HG02678 (cell line): ENCODE results near the gene PTPN14.
"Not testable (repeated sequence)": the region's sequence is repeated elsewhere in the genome, so short reads cannot be mapped to it uniquely, and the experiment has no call there.

Experiments used
- ATAC-seq: cut with Tn5 transposase; IDR thresholded peaks from one replicate; pipeline ENCODE4 v1.9.1; 2021; ENCODE audit warnings: mild to moderate bottlenecking, moderate library complexity; ENCODE audit not compliant: unreplicated experiment

Gene PTPN14

GRCh38 chr1:214413315-214413714 is 138.1 kb downstream of the PTPN14 start:
- no peak for ATAC-seq

GRCh38 chr1:214404571-214405213 is 146.7 kb downstream of the PTPN14 start:
- ATAC-seq, result peak; percentile 38

GRCh38 chr1:214404154-214404553 is 147.2 kb downstream of the PTPN14 start:
- ATAC-seq, result peak; percentile 81

- ATAC-seq, result no peak
These were observed 148.0 kb downstream of the PTPN14 start for GRCh38 chr1:214403431-214403830.

- no peak for ATAC-seq
These were observed 148.8 kb downstream of the PTPN14 start for GRCh38 chr1:214402613-214403083.

- no peak for ATAC-seq
These were observed 149.7 kb downstream of the PTPN14 start for GRCh38 chr1:214401666-214402065.

- ATAC-seq, result no peak
These were observed 151.3 kb downstream of the PTPN14 start for GRCh38 chr1:214400131-214400530.

GRCh38 chr1:214398490-214398889 is 152.9 kb downstream of the PTPN14 start:
- no peak for ATAC-seq

- ATAC-seq, result no peak
These were observed 153.9 kb downstream of the PTPN14 start for GRCh38 chr1:214397497-214397896.

- no peak for ATAC-seq
These were observed 155.1 kb downstream of the PTPN14 start for GRCh38 chr1:214396330-214396729.

- not testable (repeated sequence) for ATAC-seq
These were observed 156.8 kb downstream of the PTPN14 start for GRCh38 chr1:214394569-214394968.

- no peak for ATAC-seq
These were observed 158.3 kb downstream of the PTPN14 start for GRCh38 chr1:214393086-214393485.

- ATAC-seq, result no peak
These were observed 159.3 kb downstream of the PTPN14 start for GRCh38 chr1:214391873-214392645.

- ATAC-seq, result no peak
These were observed 161.7 kb downstream of the PTPN14 start for GRCh38 chr1:214389734-214390133.

GRCh38 chr1:214386747-214387146 is 164.7 kb downstream of the PTPN14 start:
- no peak for ATAC-seq

- no peak for ATAC-seq
These were observed 165.1 kb downstream of the PTPN14 start for GRCh38 chr1:214386333-214386732.

GRCh38 chr1:214385428-214385827 is 166.0 kb downstream of the PTPN14 start:
- no peak for ATAC-seq

GRCh38 chr1:214384373-214385079 is 166.9 kb downstream of the PTPN14 start:
- ATAC-seq, result no peak

- ATAC-seq, result no peak
These were observed 167.7 kb downstream of the PTPN14 start for GRCh38 chr1:214383381-214384372.

GRCh38 chr1:214380986-214381695 is 170.3 kb downstream of the PTPN14 start:
- ATAC-seq, result no peak
